BJ (cell line): ENCODE results near the gene CHID1. TPM values are rescaled to one million over a fixed set of nuclear protein-coding genes. Genes with fewer than 3 reads are reported as not detected.

Experiments used
- CTCF ChIA-PET: fragments of 350-600 bp; formaldehyde crosslinking; extraction: SDS; loops from one replicate; lab custom pipeline; 2021; ENCODE audit warnings: antibody characterized with exemption, inconsistent platforms; lab: Yijun Ruan, JAX
- POLR2A ChIA-PET: fragments of 300-600 bp; sonication (Branson Sonifier 250); formaldehyde crosslinking; extraction: SDS; loops from one replicate; lab custom pipeline; 2021; ENCODE audit warnings: antibody characterized with exemption; lab: Charles Lee
- DNase-seq: peaks from one replicate; pipeline ENCODE4 v3.0.0-alpha.2; 2011; ENCODE audit warnings: low read depth
- H3K27me3 ChIP-seq: 2 replicates; pipeline ENCODE4 v1.6.0; 2011; ENCODE audit warnings: low read length; ENCODE audit not compliant: control insufficient read depth, insufficient read depth
- H3K36me3 ChIP-seq: 2 replicates; pipeline ENCODE4 v1.5.1; 2011; ENCODE audit warnings: low read length; ENCODE audit not compliant: control insufficient read depth, insufficient read depth
- H3K4me3 ChIP-seq: 2 replicates; pipeline ENCODE4 v1.5.1; 2011; ENCODE audit warnings: low read depth, mild to moderate bottlenecking, control low read depth, low read length
- CTCF ChIP-seq: IDR thresholded peaks from 2 replicates; pipeline ENCODE4 v1.5.1; 2011; ENCODE audit warnings: low read depth, mild to moderate bottlenecking, control low read depth, inconsistent platforms, low read length, moderate library complexity; ENCODE audit not compliant: insufficient read depth
- polyA plus RNA-seq: library from polyadenylated mRNA; depleted of rRNA; stranded (reverse); fragments of >200 nt; gene quantifications from 2 replicates; pipeline ENCODE4 v1.2.3, GENCODE V29; 2011

CHID1 gene
- polyA plus RNA-seq, 1 experiment, result 178 TPM

- H3K36me3 ChIP-seq, result peaks cover 7% of the 10 kb centered on the region
- ChIA-PET CTCF (interaction anchor here (2.0 kb wide), 1 partner anchor 10 kb away, joined by 9 read pairs; no protein-coding TSS in a partner anchor), POLR2A (no interaction called here)
- TF ChIP-seq CTCF, result no peak
- no peak for DNase-seq
- H3K27me3 ChIP-seq, result no peaks in the 10 kb centered on the region
- H3K4me3 ChIP-seq, result no peak overlapping the region
Observed at GRCh38 chr11:858053-858761, 52.4 kb downstream of the CHID1 start.

- ChIA-PET CTCF (interaction anchor here (1.8 to 2.0 kb wide), 2 partner anchors 8 to 195 kb away, joined by 7 to 9 read pairs; no protein-coding TSS in a partner anchor), POLR2A (no interaction called here)
- Histone ChIP-seq H3K36me3 (peaks cover 5% of the 10 kb centered on the region), H3K27me3 (no peaks in the 10 kb centered on the region), H3K4me3 (no peak overlapping the region)
- TF ChIP-seq CTCF, result no peak
- no peak for DNase-seq
Observed at GRCh38 chr11:856397-856796, 54.2 kb downstream of the CHID1 start.

GRCh38 chr11:855796-856195, 54.8 kb downstream of the CHID1 start:
- ChIA-PET CTCF (interaction anchor here (1.8 to 2.0 kb wide), 2 partner anchors 8 to 196 kb away, joined by 7 to 9 read pairs; no protein-coding TSS in a partner anchor), POLR2A (no interaction called here)
- Histone ChIP-seq H3K4me3 (no peak overlapping the region), H3K27me3 (no peaks in the 10 kb centered on the region), H3K36me3 (peaks cover 6% of the 10 kb centered on the region)
- no peak for DNase-seq
- no peak for TF ChIP-seq CTCF

- DNase-seq, result no peak
- H3K4me3 ChIP-seq, result no peak overlapping the region
- no peaks in the 10 kb centered on the region for H3K27me3 ChIP-seq
- TF ChIP-seq CTCF, result no peak
- peaks cover 9% of the 10 kb centered on the region for H3K36me3 ChIP-seq
- ChIA-PET CTCF (interaction anchor here (1.2 kb wide), 1 partner anchor 196 kb away, joined by 3 read pairs; no protein-coding TSS in a partner anchor), POLR2A (no interaction called here)
Observed at GRCh38 chr11:855330-855674, 55.3 kb downstream of the CHID1 start.

GRCh38 chr11:854601-855329, 55.8 kb downstream of the CHID1 start:
- ChIA-PET POLR2A (no interaction called here), CTCF (interaction anchor here (0.6 to 1.2 kb wide), 2 partner anchors 12 to 197 kb away, joined by 3 read pairs; no protein-coding TSS in a partner anchor)
- H3K4me3 ChIP-seq, result no peak overlapping the region
- no peak for TF ChIP-seq CTCF
- no peak for DNase-seq
- peaks cover 9% of the 10 kb centered on the region for H3K36me3 ChIP-seq
- no peaks in the 10 kb centered on the region for H3K27me3 ChIP-seq
